GM10266 (cell line): ENCODE data around the gene COLEC12.

Experiments used
- DNase-seq: peaks from one replicate; pipeline ENCODE4 v3.0.0; 2012; ENCODE audit errors: extremely low spot score
- TF ChIP-seq, protein P1 (sequence below): IDR thresholded peaks from 2 replicates; pipeline ENCODE4 v1.5.1; 2012; ENCODE audit warnings: mild to moderate bottlenecking, low read depth; ENCODE audit not compliant: control insufficient read depth, insufficient read depth; ENCODE audit errors: missing control alignments

Gene COLEC12

DNA sequence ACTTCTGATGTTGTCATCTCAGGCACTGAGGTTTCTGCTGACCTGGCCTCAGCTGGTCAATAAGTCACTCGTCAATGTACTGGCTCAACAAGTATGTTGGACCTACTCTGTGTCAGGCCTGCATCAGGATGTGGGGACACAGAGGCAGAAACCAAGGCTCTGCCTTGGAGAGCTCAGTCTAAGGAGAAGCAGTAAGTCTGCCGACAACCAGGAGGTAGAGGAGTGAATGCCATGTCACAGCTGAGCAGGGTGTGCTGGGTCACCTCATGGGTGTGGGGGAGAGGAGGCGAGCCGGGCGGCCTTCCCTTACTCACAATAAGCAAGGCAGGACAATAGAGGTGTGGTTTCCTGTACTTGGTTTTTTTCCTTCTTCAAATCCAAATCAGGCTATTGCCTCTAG is 75.8 kb downstream of the COLEC12 start:
- no peak for DNase-seq
- TF ChIP-seq, protein P1, sequence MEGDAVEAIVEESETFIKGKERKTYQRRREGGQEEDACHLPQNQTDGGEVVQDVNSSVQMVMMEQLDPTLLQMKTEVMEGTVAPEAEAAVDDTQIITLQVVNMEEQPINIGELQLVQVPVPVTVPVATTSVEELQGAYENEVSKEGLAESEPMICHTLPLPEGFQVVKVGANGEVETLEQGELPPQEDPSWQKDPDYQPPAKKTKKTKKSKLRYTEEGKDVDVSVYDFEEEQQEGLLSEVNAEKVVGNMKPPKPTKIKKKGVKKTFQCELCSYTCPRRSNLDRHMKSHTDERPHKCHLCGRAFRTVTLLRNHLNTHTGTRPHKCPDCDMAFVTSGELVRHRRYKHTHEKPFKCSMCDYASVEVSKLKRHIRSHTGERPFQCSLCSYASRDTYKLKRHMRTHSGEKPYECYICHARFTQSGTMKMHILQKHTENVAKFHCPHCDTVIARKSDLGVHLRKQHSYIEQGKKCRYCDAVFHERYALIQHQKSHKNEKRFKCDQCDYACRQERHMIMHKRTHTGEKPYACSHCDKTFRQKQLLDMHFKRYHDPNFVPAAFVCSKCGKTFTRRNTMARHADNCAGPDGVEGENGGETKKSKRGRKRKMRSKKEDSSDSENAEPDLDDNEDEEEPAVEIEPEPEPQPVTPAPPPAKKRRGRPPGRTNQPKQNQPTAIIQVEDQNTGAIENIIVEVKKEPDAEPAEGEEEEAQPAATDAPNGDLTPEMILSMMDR = no peak

DNA sequence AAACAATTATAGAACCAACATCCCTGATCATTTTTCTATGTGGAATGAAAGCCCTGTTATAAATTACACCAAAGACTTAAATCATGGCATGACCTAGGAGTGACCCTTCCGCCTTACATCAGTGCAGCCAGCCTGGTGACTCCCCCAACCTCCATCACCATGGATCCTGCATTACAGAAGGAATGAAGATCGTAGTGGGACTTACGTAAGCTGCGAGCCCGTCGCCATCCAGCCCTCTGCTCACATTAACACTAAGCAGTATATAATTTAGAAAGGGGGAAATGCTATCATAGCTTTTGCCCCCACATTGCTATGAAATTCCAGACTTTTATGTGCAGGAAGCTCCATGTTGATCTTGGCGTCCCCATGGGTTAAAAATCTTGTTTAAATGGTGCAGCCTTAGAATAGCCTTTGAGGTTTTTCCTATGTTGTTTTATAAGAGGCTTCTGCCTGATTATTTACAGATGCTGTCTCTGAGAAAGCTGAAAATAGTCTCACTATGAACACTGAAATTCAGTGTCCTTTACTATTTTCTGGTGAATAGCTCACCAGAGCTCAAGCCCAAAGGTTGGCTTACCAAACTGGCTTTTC is 76.3 kb downstream of the COLEC12 start:
- TF ChIP-seq, protein P1 = no peak
- DNase-seq = no peak

DNA sequence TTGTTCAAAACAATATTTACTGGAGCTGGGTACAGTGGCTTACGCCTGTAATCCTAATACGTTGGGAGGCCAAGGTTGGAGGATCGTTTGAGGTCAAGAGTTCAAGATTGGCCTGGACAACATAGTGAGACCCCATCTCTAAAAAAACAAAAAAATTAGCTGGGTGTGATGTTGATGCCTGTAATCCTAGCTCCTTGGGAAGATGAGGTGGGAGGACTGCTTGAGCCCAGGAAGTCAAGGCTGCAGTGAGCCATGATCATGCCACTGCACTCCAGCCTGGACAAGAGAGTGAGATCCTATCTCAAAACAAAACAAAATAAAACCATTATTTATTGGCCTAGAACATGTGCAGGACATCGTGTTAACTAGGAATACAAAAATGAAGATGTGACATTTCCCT is 77.5 kb downstream of the COLEC12 start:
- TF ChIP-seq, protein P1 = no peak
- DNase-seq = no peak

DNA sequence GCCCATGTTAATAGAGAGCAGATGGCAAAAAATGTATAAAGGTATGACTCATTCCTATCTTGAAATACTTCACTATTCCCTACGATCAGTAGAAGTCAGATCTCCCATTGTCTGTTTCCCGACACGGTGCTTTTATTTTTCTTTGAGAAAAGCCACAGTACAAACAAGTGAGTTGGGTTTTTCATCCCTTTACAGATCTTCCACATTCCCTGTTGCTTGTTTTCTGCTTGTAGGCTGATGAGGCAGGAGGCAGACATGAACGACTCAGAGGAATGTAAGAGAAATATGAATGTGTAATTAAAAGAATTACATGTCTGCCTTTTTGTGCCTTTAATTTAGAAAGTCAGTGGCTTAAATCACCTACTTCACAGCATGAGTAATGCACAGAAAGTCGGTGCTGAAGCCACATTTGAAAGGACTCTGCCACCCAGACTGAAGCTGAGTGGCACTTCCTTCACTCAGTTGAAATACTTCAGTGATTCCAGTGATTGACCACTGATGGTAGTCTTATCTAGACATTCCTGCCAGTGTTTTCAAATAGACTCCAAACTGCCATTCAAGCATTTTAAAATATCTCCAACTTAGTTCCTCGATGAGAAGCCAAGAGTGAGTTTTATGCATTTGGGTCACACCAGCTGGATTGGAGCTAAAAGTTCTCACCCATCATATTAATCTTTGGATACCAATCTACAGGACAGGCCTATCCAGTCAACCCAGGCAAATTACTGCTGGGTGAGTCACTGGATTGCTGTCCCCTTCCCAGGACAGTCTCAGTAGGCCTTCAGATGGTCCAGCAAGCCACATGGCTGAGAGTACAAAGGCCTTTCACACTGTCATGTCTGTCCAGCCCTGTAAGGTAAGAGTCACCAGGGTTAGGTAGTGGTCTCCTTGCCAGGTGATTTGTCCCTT is 79.0 kb downstream of the COLEC12 start:
- DNase-seq = no peak
- TF ChIP-seq, protein P1 = no peak

DNA sequence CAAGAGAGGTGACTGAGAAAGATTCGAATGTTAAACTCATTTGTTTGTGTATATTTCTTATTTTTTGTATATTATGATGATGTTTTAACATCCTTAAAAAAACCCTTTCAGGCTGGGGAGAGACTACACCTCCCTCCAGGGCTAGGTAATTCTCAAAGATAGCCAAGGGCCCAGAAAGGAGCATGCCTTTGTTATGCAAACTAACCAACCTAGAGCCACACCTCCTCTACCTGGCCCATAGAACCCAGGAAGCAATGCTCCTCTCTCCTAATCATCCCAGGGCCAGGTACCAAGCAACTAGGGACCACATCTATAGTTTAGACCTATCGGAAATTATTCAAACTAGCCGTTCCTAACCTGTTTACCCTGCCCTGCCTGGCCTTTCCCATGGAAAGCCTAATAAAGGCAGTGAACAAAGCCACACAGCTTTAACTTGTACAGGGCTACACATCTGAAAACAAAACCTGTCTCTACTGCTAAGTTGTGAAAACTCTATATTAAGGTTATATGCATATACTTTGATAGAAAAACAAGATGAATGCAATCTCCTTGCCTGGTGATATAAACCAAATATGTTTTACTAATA is 79.7 kb downstream of the COLEC12 start:
- TF ChIP-seq, protein P1 = no peak
- DNase-seq = no peak

DNA sequence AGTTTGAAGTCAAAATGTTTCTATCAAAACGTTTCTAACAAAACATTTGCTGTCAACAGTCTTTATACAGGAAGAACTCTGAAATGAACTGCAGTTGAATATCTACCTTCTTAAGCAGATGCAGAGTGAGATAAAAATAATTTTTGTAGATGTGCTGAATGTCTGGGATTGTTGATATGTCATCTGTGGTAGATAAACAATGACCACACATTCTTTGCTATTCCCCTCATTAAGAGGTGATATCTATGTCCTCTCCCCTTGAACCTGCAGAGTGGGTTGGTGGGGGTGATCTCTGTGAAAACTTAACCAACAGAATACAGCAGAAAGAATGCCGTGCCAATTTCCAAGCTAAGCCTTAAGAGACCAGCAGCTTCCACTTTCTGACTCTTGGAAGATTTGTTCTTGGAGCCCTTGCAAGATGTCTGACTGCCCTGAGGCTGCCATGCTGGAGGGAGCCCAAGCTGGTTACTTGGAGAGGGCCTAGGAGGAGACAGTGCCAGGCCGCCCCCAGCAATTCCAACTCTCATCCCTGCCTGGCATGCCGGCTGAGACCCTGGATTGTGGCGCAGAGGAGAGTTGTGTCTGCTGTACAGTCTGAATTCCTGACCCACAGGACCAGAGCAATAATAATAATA is 80.8 kb downstream of the COLEC12 start:
- DNase-seq = no peak
- TF ChIP-seq, protein P1 = no peak
